ENCODE measurements around the gene HOXD11. TPM values are rescaled to one million over a fixed set of nuclear protein-coding genes. Genes with fewer than 3 reads are reported as not detected.

The HOXD11 gene
- total RNA-seq, 1 experiment from 2014 or later: 107 TPM

- Histone ChIP-seq H3K4me1 (ENCODE audit: insufficient read depth, low read length, poor library complexity, severe bottlenecking) (peaks cover 47% of the 10 kb centered on the region), H3K36me3 (ENCODE audit: insufficient read depth, low read length, poor library complexity, severe bottlenecking) (peaks cover 77% of the 10 kb centered on the region), H3K27me3 (replicated peaks; ENCODE audit: insufficient read depth, low read depth, low read length, poor library complexity) (no peaks in the 10 kb centered on the region), H3K9me3 (ENCODE audit: low read depth, low read length, poor library complexity, severe bottlenecking) (no peaks in the 10 kb centered on the region), H3K27ac (ENCODE audit: low read depth, low read length, poor library complexity, severe bottlenecking) (peak overlapping the region; percentile 88), H3K4me3 (ENCODE audit: low read depth, low read length, poor library complexity, severe bottlenecking) (peak overlapping the region; percentile 73)
- ChIA-PET CTCF (interaction anchor here (0.5 kb wide), 1 partner anchor 10 kb away, joined by 7 read pairs; no protein-coding TSS in a partner anchor), POLR2A (ENCODE audit: low non-redundant PET) (no interaction called here)
- BruUV-seq (replicated peaks): no TSS peak
- DNase-seq (ENCODE audit: low spot score): peak; percentile 39
- intact Hi-C loops (cut with micrococcal nuclease; ENCODE audit: unreplicated experiment): no loop called here
- TF ChIP-seq CTCF (conservative IDR thresholded peaks at IDR 0.05; ENCODE audit: low read depth, low read length) (no peak), EZH2 (IDR thresholded peaks at IDR 0.05; ENCODE audit: borderline replicate concordance, low read depth, low read length, poor library complexity, severe bottlenecking) (no peak)
These were observed 10.8 kb downstream of the HOXD11 start for GRCh38 chr2:176117823-176118371.

DNA sequence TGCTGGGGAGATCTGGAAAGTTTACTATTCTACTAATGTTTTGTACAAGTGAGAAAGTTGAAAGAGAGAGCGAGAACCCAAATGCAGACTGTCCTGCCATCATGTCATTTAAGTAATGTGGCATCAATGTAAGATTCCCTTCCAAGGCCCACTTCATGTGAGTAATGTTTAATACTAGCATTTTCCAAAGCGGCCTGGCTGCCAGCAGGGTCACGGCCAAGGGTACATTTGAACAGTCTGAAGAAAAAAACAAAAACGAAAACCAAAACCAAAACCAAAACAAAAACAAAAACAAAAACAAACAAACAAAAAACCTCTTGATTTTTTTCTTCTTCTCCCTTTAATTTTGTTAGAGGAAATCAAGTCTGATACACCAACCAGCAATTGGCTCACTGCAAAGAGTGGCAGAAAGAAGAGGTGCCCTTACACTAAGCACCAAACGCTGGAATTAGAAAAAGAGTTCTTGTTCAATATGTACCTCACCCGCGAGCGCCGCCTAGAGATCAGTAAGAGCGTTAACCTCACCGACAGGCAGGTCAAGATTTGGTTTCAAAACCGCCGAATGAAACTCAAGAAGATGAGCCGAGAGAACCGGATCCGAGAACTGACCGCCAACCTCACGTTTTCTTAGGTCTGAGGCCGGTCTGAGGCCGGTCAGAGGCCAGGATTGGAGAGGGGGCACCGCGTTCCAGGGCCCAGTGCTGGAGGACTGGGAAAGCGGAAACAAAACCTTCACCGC lies 11.7 kb downstream of the HOXD11 start:
- CTCF ChIA-PET: no interaction called here
- BruUV-seq (replicated peaks): no TSS peak
- Histone ChIP-seq H3K4me1 (ENCODE audit: insufficient read depth, low read length, poor library complexity, severe bottlenecking) (peaks cover 44% of the 10 kb centered on the region), H3K27ac (ENCODE audit: low read depth, low read length, poor library complexity, severe bottlenecking) (peak overlapping the region; percentile 88), H3K4me3 (ENCODE audit: low read depth, low read length, poor library complexity, severe bottlenecking) (peak overlapping the region; percentile 73), H3K9me3 (ENCODE audit: low read depth, low read length, poor library complexity, severe bottlenecking) (no peaks in the 10 kb centered on the region), H3K27me3 (replicated peaks; ENCODE audit: insufficient read depth, low read depth, low read length, poor library complexity) (no peaks in the 10 kb centered on the region), H3K36me3 (ENCODE audit: insufficient read depth, low read length, poor library complexity, severe bottlenecking) (peaks cover 75% of the 10 kb centered on the region)
- intact Hi-C loops (cut with micrococcal nuclease; ENCODE audit: unreplicated experiment): no loop called here
- TF ChIP-seq EZH2 (IDR thresholded peaks at IDR 0.05; ENCODE audit: borderline replicate concordance, low read depth, low read length, poor library complexity, severe bottlenecking) (no peak), CTCF (conservative IDR thresholded peaks at IDR 0.05; ENCODE audit: low read depth, low read length) (peak; percentile 89)
- peak; percentile 90 for DNase-seq (ENCODE audit: low spot score)
- POLR2A ChIA-PET (ENCODE audit: low non-redundant PET): no interaction called here

DNA sequence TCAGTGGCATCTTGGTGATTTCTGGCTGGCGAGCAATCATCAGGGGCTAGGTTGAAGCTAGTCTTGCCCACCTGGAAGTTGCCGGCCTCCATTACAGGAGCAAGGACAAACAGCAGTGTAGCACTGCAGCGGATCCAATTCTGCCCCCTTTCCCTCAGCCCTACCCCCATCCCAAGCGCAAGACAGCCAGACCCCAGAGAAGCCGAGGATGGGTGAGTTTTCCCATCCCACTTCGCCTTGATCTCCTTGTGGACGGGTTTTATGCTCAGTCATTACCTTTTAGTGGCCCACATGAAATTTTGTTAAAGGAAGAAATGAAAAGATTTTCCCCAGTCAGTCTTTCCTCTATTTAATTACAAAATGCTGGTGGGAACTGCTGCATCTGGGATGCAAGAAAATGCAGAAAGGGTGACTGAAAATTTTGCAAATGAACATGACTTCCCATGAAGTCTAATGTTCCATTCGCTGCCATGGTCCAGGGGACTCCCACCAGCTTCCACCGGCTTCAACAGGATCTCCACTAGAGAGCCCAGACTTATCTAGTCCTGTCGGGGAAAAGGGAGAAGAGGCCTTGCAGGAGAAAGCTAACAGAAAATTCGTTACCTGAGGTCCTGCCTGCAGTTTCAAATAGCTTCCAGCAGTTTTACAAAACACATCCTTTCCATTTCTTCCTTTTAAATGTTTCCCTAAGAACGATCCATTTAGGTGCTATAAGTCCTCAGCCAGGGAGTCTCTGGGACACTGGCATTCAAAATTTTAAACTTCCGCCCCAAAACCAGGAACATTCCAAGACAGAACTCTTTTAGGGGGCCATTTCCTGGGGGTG lies 13.5 kb downstream of the HOXD11 start:
- Histone ChIP-seq H3K27ac (ENCODE audit: low read depth, low read length, poor library complexity, severe bottlenecking) (peak overlapping the region; percentile 98), H3K4me3 (ENCODE audit: low read depth, low read length, poor library complexity, severe bottlenecking) (peak overlapping the region; percentile 71), H3K27me3 (replicated peaks; ENCODE audit: insufficient read depth, low read depth, low read length, poor library complexity) (no peaks in the 10 kb centered on the region), H3K36me3 (ENCODE audit: insufficient read depth, low read length, poor library complexity, severe bottlenecking) (peaks cover 76% of the 10 kb centered on the region), H3K4me1 (ENCODE audit: insufficient read depth, low read length, poor library complexity, severe bottlenecking) (peaks cover 52% of the 10 kb centered on the region), H3K9me3 (ENCODE audit: low read depth, low read length, poor library complexity, severe bottlenecking) (no peaks in the 10 kb centered on the region)
- no TSS peak for BruUV-seq (replicated peaks)
- POLR2A ChIA-PET (ENCODE audit: low non-redundant PET): interaction anchor here (0.6 kb wide), 1 partner anchor 10 kb away, joined by 5 read pairs; no protein-coding TSS in a partner anchor
- intact Hi-C loops (cut with micrococcal nuclease; ENCODE audit: unreplicated experiment): loop anchor here (10.0 kb wide), 1 partner anchor 1634 kb away; no protein-coding TSS in a partner anchor
- TF ChIP-seq EZH2 (IDR thresholded peaks at IDR 0.05; ENCODE audit: borderline replicate concordance, low read depth, low read length, poor library complexity, severe bottlenecking): no peak
- TF ChIP-seq CTCF (conservative IDR thresholded peaks at IDR 0.05; ENCODE audit: low read depth, low read length): no peak
- peak; percentile 50 for DNase-seq (ENCODE audit: low spot score)
- CTCF ChIA-PET: interaction anchor here (0.6 to 2.1 kb wide), 3 partner anchors 9 to 1023 kb away, joined by 3 to 7 read pairs (median 3); no protein-coding TSS in a partner anchor
